Measurements from ENCODE around the gene IGSF8.
A peak's percentile ranks its signal among the peaks of the same experiment; 100 is the strongest.
"Not testable (repeated sequence)": the region's sequence is repeated elsewhere in the genome, so short reads cannot be mapped to it uniquely, and the experiment has no call there.

IGSF8 gene

DNA sequence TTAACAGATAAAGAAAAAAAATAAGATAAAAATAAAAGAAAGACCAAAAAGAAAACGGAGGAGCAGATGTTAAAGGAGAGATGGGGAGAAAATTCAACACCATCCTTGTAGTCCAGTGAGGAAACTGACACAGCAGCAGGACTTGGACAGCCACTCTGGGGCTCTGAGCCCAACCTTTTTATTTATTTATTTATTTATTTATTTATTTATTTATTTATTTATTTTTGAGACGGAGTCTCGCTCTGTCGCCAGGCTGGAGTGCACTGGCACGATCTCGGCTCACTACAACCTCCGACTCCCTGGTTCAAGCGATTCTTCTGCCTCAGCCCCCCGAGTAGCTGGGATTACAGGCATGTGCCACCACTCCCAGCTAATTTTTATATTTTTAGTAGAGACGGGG lies 13.0 kb upstream of the IGSF8 start:
- in situ Hi-C loops (cut with HindIII; ENCODE audit: low pct_ligation_motif_present, low pct_unique_long_range_greater_than_20kb, low sequenced_read_pairs); DNase-seq: not testable (repeated sequence)

DNA sequence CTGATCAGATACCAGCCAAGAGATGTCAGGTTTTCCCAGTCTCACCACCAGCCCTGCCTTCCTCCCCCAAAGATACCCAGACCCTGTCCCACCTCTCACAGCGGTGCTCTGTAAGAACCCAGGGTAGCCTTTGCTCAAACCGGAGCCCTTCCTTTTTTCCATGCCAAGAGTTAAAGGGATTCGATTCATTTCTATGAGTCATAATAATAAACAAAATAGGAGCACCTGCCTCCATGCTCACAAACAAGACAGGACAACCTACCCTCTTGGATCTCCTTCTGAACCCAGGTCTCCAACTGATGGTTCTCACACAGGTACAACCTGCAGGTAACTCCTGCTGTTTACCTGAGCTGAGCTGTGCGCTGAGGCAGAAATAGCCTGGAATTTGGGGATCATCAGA lies 11.3 kb upstream of the IGSF8 start:
- in situ Hi-C loops (cut with HindIII; ENCODE audit: low pct_ligation_motif_present, low pct_unique_long_range_greater_than_20kb, low sequenced_read_pairs) = no loop called here
- no peak for DNase-seq

DNA sequence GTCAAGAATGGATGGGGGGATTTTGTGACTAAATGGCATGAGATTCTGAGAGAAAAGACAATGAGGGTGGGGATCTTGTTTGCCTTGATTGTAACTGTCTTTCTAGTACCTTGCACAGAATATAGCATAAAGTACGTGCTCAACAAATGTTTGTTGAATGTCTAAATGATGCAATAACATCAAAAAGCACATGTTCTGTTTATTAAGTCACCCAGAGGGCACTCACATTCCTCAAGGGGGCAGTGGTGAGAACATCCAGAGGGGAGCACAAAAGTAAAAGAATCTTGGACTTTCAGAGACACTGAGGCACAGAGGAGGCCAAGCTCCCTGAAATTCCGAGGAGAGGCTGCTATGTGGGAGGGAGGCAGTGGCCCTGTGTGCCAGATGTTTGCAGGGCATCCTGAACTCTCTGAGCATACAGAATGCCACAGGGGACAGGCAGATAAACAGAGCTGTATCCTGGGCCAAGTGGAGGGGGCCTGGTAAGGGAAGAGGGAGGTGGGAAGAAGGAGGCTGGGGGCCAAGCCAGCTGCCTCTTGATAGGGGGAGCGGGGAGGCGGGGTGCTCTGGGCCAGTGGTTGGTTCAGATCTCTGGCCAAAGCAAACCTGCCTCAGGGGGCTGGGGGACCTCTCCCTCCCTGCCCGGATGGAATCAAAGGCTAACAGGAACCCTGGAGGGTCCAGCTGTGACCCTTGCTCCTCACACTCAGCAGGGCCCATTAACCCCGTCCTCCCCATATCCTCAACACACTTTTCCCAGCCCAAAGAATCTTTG lies 10.7 kb upstream of the IGSF8 start:
- peak; percentile 85 for DNase-seq

DNA sequence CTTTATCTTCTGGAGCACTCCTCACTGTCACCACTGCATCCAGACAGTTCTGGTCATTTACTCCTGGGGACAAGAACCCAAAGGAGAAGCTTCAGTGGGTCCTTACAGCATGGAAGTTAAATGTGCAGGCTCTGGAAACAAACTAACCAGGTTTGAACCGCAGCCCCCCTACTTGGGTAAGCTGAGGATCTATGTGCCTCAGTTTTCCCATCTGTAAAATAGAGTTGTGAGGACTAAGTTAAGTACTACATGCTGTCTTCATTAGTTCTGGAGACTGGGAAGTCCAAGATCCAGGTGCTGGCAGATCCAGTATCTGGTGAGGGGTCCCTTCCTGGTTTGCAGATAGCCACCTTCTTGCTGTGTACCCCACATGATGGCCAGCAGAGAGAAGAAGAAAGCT lies 9.1 kb upstream of the IGSF8 start:
- DNase-seq = no peak
- in situ Hi-C loops (cut with HindIII; ENCODE audit: low pct_ligation_motif_present, low pct_unique_long_range_greater_than_20kb, low sequenced_read_pairs) = no loop called here

More for the DNA sequence above, 10.7 kb upstream of the IGSF8 start:
- in situ Hi-C loops (cut with HindIII; ENCODE audit: low pct_ligation_motif_present, low pct_unique_long_range_greater_than_20kb, low sequenced_read_pairs) = no loop called here

DNA sequence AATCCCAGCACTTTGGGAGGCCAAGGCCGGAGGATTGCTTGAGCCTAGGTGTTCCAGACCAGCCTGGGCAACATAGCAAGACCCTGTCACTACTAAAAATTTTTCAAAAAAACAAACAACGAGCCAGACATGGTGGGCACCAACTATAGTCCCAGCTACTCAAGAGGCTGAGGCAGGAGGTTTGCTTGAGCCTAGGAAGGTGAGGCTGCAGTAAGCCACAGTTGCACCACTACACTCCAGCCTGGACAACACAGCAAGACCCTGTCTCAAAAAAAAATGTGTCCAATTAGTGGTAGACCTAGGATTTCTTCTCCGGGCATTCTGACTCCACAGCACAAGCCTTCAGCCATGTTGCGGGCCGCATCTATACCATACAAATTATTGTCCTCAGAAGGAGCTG lies 6.7 kb upstream of the IGSF8 start:
- in situ Hi-C loops (cut with HindIII; ENCODE audit: low pct_ligation_motif_present, low pct_unique_long_range_greater_than_20kb, low sequenced_read_pairs) = no loop called here
- DNase-seq = no peak

DNA sequence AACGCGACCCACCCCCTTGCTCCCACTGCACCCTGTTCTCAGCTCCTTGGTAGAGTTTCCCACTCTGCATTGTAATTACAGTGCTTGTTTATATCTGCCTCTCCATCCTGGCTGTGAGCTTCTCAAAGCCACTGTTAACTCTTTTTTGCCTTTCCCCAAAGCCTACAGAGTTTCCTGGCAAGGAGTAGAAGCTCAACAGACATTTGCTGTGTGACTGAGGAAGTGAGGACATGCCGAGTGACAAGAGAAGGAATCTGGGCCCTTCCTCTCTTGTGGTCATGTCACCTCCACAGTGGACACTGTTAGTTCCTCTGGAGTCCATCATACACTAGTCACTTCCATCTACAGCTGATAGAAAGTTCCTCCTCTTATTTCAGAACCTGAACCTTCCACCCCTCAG lies 6.1 kb upstream of the IGSF8 start:
- DNase-seq = no peak
- in situ Hi-C loops (cut with HindIII; ENCODE audit: low pct_ligation_motif_present, low pct_unique_long_range_greater_than_20kb, low sequenced_read_pairs) = no loop called here

DNA sequence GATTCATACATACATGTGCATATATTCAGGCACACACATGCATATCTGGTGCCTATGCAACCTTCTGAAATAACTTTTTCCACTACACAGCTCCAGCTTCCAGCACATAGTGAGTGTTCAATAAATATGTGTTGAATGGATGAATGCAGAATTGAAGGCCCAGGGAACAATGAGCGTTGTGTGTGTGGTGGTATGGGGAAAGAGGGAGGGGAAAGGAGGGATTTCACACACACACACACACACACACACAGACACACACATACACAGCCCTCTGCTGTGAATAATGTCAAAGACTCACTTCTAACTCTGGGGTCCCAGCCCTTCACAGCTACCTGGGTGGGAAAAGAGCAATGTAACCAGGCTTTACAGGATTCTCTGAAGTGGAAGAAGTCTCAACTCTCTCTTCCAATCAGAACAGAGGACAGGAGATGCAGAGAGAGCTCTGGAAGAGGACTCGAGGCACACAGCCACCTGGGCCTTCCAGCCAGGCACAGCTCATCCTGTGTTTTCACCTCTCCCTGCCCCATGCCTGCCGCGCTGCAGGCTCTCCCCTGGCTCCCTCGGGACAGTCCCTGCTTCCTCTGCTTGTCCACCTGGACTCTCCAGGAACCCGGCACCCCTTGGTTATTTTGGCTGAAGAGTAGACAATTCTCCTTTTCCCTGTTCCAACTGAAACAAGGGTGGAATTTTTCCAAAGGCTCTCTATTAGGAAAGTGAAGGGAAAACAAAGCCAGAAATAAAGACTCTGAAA lies 5.4 kb upstream of the IGSF8 start:
- in situ Hi-C loops (cut with HindIII; ENCODE audit: low pct_ligation_motif_present, low pct_unique_long_range_greater_than_20kb, low sequenced_read_pairs) = no loop called here
- DNase-seq = no peak

DNA sequence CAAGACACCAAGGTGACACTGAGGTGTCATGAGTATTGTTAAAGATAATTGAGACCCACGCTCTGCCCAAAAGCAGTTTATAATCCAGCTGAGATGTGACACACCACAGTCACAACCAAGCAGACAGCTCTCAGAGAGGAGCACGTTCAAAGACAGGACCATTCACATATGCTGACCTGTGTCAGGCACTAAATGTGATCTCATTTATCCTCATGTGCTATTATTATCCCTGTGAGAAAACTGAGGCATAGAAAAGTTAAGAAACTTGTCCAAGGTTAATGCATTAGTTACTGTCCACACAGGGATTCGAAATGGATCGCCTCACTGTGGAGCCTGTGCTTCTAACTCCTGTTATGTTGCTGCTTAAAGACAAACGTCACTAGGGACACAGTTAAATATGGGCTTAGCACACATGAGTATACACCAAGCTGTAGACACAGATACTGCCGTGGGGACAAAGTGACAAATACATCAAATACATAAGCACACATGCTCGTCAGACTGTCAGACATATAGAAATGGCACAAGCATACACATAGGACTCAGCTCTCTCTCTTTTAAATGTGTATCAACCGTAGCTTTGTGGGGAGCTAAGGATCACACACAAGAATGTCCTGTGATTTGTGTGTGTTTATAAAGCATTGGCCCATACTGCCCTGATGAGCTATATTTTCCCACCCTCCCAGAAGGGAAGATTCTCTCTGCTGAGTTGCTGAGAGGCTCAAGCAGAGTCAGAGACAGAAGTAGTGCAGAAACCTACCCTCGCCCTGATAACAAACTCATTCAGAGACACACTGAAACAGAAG lies 3.5 kb upstream of the IGSF8 start:
- no peak for DNase-seq
- in situ Hi-C loops (cut with HindIII; ENCODE audit: low pct_ligation_motif_present, low pct_unique_long_range_greater_than_20kb, low sequenced_read_pairs) = no loop called here

DNA sequence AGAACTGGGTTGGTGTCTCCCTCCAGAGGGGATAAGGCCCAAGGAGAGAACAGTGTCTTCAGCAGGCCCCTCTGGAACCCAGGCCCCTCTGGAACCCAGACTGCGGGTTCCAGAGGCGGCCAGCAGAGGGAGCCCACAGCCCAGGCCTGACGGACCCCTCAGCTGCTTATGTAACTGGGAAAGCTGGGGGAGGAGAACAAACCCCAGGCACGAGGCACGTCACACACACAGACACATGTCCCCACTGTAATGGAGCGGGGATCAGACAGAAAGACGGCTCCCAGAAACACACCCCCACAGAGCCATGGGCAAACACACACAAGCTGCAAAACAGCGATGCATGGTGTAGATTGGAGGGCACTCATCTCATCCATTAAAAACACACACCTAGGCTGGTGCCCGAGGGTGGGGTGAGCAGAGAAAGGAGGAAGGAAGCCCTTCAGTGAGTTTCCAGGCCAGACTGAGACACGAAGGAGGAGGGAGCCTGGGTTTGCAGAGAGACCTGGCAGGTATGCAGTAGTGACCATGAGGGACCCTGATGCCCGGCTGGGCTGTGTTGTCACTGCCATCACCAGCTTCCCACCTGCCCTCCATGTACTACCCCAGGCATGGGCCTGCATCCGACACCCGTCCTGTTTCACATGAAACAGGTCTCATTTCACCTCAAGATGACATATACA lies 2.8 kb upstream of the IGSF8 start:
- in situ Hi-C loops (cut with HindIII; ENCODE audit: low pct_ligation_motif_present, low pct_unique_long_range_greater_than_20kb, low sequenced_read_pairs) = no loop called here
- DNase-seq = peak; percentile 66

DNA sequence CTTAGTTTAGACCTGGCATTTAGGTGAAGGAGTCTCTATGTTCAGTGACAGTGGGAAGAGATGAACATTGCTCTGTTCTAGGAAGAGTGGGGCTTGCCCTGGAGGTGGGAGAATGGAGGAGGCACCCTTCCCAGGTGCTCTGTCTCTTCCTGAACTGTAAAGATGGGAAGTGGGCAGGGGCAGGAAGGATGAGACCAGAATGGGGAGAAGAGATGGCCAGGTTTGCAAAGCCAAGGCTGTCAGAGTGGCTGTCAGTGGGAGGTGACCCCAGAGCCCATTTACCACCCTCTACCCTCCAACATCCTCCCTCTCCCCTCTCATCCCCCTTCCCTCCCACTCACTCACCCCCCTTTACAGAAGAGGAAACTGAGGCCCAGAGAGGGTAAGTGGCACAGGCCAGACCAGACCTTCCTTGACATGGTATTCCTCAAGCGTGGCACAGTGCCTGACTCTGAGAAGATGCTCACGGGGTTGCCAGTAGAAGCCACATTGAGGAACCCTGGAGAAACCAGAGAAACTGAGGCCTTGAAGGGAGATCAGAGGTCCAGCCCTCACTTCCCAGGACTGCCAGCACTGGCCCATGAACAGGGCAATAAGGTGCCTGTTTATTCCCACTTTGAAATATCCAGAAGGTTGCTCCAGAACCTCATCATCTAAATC lies 1.4 kb upstream of the IGSF8 start:
- in situ Hi-C loops (cut with HindIII; ENCODE audit: low pct_ligation_motif_present, low pct_unique_long_range_greater_than_20kb, low sequenced_read_pairs) = no loop called here
- no peak for DNase-seq

DNA sequence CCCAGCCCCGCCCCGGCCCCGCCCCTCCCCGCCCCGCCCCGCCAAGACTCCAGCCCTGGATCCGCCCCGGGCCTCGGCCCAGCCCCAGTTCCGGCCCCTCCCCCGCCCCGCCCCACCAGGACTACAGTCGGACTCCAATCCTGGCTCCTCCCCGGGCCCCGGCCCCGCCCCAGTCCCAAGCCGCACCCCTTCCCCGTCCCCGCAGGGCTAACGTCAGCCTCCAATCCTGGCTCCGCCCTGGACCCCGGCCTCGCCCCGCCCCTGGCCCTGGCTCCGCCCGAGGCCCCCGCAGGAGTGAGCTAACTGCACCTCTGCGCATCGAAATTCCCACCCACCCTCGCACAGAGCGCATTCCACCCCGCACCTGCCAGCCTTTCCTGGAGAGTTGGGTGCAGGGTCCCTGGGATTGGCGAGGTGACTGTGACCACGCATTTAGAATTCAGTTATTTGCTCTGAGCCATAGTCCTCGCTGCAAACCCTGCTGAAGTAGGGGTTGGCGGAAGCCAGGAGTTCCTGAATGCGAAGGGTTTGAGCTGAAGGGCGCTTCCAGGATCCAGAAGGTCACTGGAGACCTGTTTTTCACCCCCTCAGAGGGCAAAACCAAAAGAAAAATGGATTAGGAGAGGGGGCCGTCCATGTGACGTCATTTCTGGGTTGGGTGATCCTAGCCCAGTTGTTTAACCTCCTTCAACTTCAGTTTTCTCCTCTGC lies 588 bp upstream of the IGSF8 start:
- in situ Hi-C loops (cut with HindIII; ENCODE audit: low pct_ligation_motif_present, low pct_unique_long_range_greater_than_20kb, low sequenced_read_pairs) = no loop called here
- DNase-seq = peak; percentile 92

DNA sequence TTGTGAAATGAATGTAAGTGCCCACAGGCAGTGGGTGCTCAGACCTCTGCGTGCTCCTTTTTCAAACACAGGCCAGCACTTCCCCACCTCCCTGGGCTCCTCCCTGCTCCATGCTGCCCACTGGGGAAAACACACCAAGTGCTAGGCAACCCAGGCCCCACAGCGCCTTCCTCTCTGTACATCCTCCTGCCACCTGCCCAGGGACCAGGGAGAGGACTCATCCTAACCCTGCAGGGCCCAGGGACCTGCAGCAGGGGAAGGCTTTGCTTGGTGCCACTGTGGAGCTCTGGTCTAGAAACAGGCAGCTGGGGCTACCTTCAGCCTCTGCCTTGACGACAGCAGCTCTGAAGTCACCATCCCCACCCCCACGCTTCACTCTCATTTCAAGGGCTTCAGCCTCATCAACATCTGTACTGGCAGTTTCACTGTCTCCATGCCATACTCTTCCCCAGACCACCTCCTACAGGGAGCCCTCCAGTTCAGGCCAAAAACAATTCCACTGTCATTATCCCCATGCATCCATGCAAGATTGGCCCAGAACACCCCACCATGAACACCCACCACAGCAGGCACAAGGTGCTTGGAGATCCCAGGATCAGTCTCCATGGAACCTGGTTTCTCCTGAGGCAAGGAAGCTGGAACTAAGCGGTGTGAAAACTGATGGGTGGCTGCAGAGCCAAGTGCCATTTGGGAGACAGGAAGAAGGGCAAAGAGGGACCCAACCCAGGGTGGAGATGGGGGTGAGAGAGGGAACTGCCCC lies 1.1 kb downstream of the IGSF8 start:
- in situ Hi-C loops (cut with HindIII; ENCODE audit: low pct_ligation_motif_present, low pct_unique_long_range_greater_than_20kb, low sequenced_read_pairs) = no loop called here
- no peak for DNase-seq

DNA sequence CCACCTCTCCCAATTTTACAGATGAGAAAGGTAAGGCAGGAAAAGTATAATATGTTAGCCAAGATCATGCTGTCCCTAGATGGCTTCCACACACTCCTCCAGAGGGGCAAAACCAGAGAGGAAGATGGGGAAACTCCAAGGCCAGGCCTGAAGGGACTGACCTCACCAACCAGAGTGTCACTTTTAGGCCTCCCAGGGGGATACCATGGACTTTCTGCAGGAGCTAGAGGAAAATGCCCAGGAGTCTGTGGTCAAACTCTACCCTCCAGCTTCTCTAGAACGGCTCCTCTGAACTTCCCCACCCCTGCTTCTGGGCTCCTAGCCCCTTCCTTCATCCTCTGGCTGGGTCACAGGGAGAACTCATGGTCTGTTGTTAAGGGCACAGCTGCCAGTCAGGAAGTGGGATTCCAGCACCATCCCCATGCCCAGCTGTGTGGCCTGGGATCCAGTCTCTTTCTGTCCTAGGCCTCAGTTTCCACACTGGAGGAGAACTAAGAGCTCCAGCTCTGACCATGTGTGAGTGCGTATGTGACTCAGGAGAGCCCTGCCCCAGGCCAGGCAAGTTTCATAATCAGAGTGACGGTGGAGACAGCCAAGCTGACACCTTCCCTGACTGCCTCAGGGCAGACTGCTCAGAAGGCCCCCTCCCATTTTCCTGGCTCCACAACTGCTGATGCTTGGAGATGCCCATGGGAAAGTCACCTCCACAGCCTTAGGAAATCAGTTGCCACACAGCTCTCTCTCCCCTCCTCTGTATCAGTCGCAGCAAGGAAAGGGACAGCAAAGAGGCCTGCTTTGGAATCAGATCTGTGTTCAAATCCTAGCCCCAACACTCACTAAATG lies 1.9 kb downstream of the IGSF8 start:
- DNase-seq = no peak
- in situ Hi-C loops (cut with HindIII; ENCODE audit: low pct_ligation_motif_present, low pct_unique_long_range_greater_than_20kb, low sequenced_read_pairs) = no loop called here

DNA sequence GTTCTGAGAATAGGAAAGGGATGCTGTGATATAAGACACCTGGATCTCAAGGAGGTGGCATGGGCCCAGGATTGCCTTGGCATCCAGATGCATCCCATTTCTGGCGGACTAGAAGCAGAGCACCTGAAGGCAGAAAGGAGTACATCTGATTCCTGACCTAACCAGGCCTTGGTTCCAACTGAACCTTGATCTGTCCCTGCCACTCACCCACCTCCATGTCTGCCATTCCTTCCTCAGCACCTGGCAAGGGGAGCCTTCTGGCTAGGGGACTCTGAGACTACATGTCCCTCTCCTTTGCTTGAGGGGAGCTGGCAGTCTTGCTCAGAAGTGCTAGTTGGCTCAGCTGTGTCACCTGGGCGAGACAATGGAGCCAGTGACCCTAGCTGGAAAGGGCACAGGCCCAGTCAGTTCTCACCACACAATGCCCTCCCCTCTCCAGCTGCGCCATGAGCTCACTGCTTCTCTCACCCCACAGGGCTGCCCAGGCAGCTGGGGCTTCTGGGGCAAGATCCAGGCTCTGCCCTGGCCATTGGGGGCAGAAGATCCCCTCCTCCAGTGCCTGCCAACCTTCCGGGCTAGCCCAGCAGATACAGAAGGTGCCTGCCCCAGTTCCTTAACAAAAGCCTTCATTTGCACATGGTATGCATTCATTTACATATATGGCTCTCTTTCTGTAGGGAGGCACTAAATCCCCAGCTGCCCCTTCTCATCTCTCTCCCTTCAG lies 2.9 kb downstream of the IGSF8 start:
- in situ Hi-C loops (cut with HindIII; ENCODE audit: low pct_ligation_motif_present, low pct_unique_long_range_greater_than_20kb, low sequenced_read_pairs) = no loop called here
- DNase-seq = no peak

DNA sequence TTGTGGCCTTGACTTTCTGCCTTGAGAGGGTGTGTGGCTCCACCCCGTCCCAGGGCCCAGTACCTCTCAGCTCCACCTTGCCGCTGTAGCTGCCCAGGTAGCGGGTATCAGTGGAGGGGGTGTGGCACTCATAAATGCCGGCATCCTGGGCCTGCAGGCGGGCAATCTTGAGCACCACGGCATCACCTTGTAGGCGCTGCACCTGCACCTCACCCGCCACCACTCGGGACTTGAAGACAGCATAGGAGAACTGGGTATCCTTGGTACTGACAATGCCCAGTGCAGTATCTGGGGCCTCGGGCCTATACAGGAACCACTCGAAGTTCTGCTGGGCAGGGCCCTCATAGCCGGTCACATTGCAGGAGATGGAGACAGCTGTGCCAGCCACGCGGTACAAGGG lies 3.6 kb downstream of the IGSF8 start:
- in situ Hi-C loops (cut with HindIII; ENCODE audit: low pct_ligation_motif_present, low pct_unique_long_range_greater_than_20kb, low sequenced_read_pairs) = no loop called here
- no peak for DNase-seq

DNA sequence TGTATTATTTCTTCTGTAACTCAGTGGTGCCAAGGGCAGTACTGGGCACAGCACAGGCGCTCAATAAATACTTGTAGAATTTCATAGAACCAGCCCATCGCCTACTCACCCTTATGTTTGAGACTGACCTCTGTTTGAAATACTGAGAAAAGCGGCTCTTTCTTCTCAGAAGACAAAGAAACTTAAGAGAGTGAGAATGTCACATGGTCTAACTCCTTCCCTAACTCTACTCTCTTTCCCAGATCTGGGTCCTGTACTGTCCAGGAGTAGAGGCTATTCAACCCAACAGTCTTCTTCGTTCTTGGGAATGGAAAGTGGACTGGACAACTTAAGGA lies 4.2 kb downstream of the IGSF8 start:
- in situ Hi-C loops (cut with HindIII; ENCODE audit: low pct_ligation_motif_present, low pct_unique_long_range_greater_than_20kb, low sequenced_read_pairs) = no loop called here

More for the DNA sequence above, 4.2 kb downstream of the IGSF8 start:
- no peak for DNase-seq
